Measurements from ENCODE around the gene RHBDD2. TPM values are rescaled to one million over a fixed set of nuclear protein-coding genes. Genes with fewer than 3 reads are reported as not detected.
"Not testable (repeated sequence)": the region's sequence is repeated elsewhere in the genome, so short reads cannot be mapped to it uniquely, and the experiment has no call there.

The RHBDD2 gene
- total RNA-seq, 4 donors from 2014 or later, result 21.6 to 30.2 (median 25.6) TPM

GRCh38 chr7:75880242-75880641, 1.4 kb downstream of the RHBDD2 start:
- TF ChIP-seq CTCF (IDR thresholded peaks at IDR 0.05) (no peak), EP300 (IDR thresholded peaks at IDR 0.05) (no peak), POLR2A (IDR thresholded peaks at IDR 0.05) (no peak), POLR2AphosphoS5 (IDR thresholded peaks at IDR 0.05) (no peak)
- Histone ChIP-seq H3K36me3 (peaks cover 0 to 47% of the 10 kb centered on the region in 2 donors), H3K9me3 (no peaks in the 10 kb centered on the region), H3K27me3 (no peaks in the 10 kb centered on the region), H3K4me3 (peak overlapping the region in 1 of 2 donors; percentile 62), H3K27ac (no peak overlapping the region), H3K4me1 (peaks cover 0 to 35% (median 9%) of the 10 kb centered on the region in 3 donors)
- WGBS, 2 donors (ENCODE audit: low coverage in 1 of 2), result 81 to 85% methylated on average over 4 of the region's 4 CpGs
- no peak for ATAC-seq

GRCh38 chr7:75881436-75882095, 2.7 kb downstream of the RHBDD2 start:
- Histone ChIP-seq H3K9me3 (no peaks in the 10 kb centered on the region), H3K27me3 (no peaks in the 10 kb centered on the region), H3K27ac (no peak overlapping the region), H3K4me1 (peaks cover 0 to 35% (median 9%) of the 10 kb centered on the region in 3 donors), H3K4me3 (no peak overlapping the region), H3K36me3 (peaks cover 0 to 60% of the 10 kb centered on the region in 2 donors)
- TF ChIP-seq POLR2AphosphoS5 (IDR thresholded peaks at IDR 0.05) (no peak), POLR2A (IDR thresholded peaks at IDR 0.05) (no peak), EP300 (IDR thresholded peaks at IDR 0.05) (no peak), CTCF (IDR thresholded peaks at IDR 0.05) (no peak)
- ATAC-seq, result no peak
- WGBS, 2 donors (ENCODE audit: low coverage in 1 of 2), result 73 to 76% methylated on average over 18 to 19 of the region's 23 CpGs

GRCh38 chr7:75883265-75883824, 4.5 kb downstream of the RHBDD2 start:
- H3K9me3 ChIP-seq, H3K4me3 ChIP-seq, H3K27ac ChIP-seq, H3K27me3 ChIP-seq, ATAC-seq: not testable (repeated sequence)
- Histone ChIP-seq H3K4me1 (peaks cover 0 to 29% (median 8%) of the 10 kb centered on the region in 3 donors), H3K36me3 (peaks cover 0 to 78% of the 10 kb centered on the region in 2 donors)
- 92 to 95% methylated on average over 8 to 10 of the region's 13 CpGs for WGBS, 2 donors (ENCODE audit: low coverage in 1 of 2)

- H3K4me3 ChIP-seq, result no peak overlapping the region
- H3K27me3 ChIP-seq, result no peaks in the 10 kb centered on the region
- no peak for ATAC-seq
- no peak for TF ChIP-seq POLR2A (IDR thresholded peaks at IDR 0.05)
- TF ChIP-seq CTCF (IDR thresholded peaks at IDR 0.05), result no peak
- TF ChIP-seq POLR2AphosphoS5 (IDR thresholded peaks at IDR 0.05), result no peak
- no peak for TF ChIP-seq EP300 (IDR thresholded peaks at IDR 0.05)
- WGBS, 2 donors (ENCODE audit: low coverage in 1 of 2), result 88 to 100% methylated on average over 2 to 5 of the region's 5 CpGs
- H3K27ac ChIP-seq, result no peak overlapping the region
- peaks cover 0 to 85% of the 10 kb centered on the region in 2 donors for H3K36me3 ChIP-seq
- peaks cover 0 to 35% (median 6%) of the 10 kb centered on the region in 3 donors for H3K4me1 ChIP-seq
- H3K9me3 ChIP-seq, result no peaks in the 10 kb centered on the region
Measured at GRCh38 chr7:75884476-75884875, 5.6 kb downstream of the RHBDD2 start.

- no peak for ATAC-seq
- no peaks in the 10 kb centered on the region for H3K27me3 ChIP-seq
- H3K9me3 ChIP-seq, result no peaks in the 10 kb centered on the region
- TF ChIP-seq CTCF (IDR thresholded peaks at IDR 0.05), result no peak
- TF ChIP-seq EP300 (IDR thresholded peaks at IDR 0.05), result no peak
- TF ChIP-seq POLR2A (IDR thresholded peaks at IDR 0.05), result no peak
- no peak for TF ChIP-seq POLR2AphosphoS5 (IDR thresholded peaks at IDR 0.05)
- peaks cover 0 to 33% (median 4%) of the 10 kb centered on the region in 3 donors for H3K4me1 ChIP-seq
- H3K27ac ChIP-seq, result no peak overlapping the region
- no peak overlapping the region for H3K4me3 ChIP-seq
- WGBS, 2 donors (ENCODE audit: low coverage in 1 of 2), result 70 to 100% methylated on average over 1 to 2 of the region's 3 CpGs
- H3K36me3 ChIP-seq, result peaks cover 0 to 85% of the 10 kb centered on the region in 2 donors
Measured at GRCh38 chr7:75885036-75885435, 6.2 kb downstream of the RHBDD2 start.

All from gastroesophageal sphincter (tissue), 4 donors.